Smooth muscle cell (in vitro differentiated cells): Measurements from ENCODE around the gene LGALS9B. TPM values are rescaled to one million over a fixed set of nuclear protein-coding genes. Genes with fewer than 3 reads are reported as not detected.
"Not testable (repeated sequence)": the region's sequence is repeated elsewhere in the genome, so short reads cannot be mapped to it uniquely, and the experiment has no call there.

Source experiments
- DNase-seq: peaks from one replicate; lab custom pipeline; 2025; ENCODE audit not compliant: unreplicated experiment; lab: John Stamatoyannopoulos, UW
- H2AFZ ChIP-seq: fragments of 200-600 bp; sonication (generic); 2 replicates; pipeline ENCODE4 v1.6.0; 2016; ENCODE audit warnings: antibody characterized with exemption, low read depth, mild to moderate bottlenecking
- H3F3A ChIP-seq: fragments of 200-600 bp; sonication (generic); 2 replicates; pipeline ENCODE4 v1.6.0; 2017; ENCODE audit warnings: antibody characterized with exemption, low read depth
- H3K27ac ChIP-seq: fragments of 200-600 bp; sonication (generic); 2 replicates; pipeline ENCODE4 v1.5.1; 2016; ENCODE audit warnings: low read depth, mild to moderate bottlenecking
- H3K27me3 ChIP-seq: fragments of 200-600 bp; sonication (generic); 2 replicates; pipeline ENCODE4 v1.6.1; 2016; ENCODE audit warnings: low read depth, mild to moderate bottlenecking
- H3K36me3 ChIP-seq: fragments of 200-600 bp; sonication (generic); 2 replicates; pipeline ENCODE4 v1.5.1; 2016; ENCODE audit warnings: low read depth
- H3K4me1 ChIP-seq: fragments of 200-600 bp; sonication (generic); 2 replicates; pipeline ENCODE4 v1.5.1; 2016; ENCODE audit warnings: low read depth
- H3K4me2 ChIP-seq: fragments of 200-600 bp; sonication (generic); 2 replicates; pipeline ENCODE4 v1.6.0; 2016; ENCODE audit warnings: mild to moderate bottlenecking
- H3K4me3 ChIP-seq: fragments of 200-600 bp; sonication (generic); 2 replicates; pipeline ENCODE4 v1.5.1; 2016; ENCODE audit warnings: mild to moderate bottlenecking
- H3K79me2 ChIP-seq: fragments of 200-600 bp; sonication (generic); 2 replicates; pipeline ENCODE4 v1.6.0; 2016; ENCODE audit warnings: low read depth, mild to moderate bottlenecking
- H3K9ac ChIP-seq: fragments of 200-600 bp; sonication (generic); 2 replicates; pipeline ENCODE4 v1.6.0; 2016; ENCODE audit warnings: low read depth
- H3K9me3 ChIP-seq: fragments of 200-600 bp; sonication (generic); replicated peaks from 2 replicates; pipeline ENCODE4 v1.5.1; 2016; ENCODE audit warnings: low read depth
- H4K20me1 ChIP-seq: fragments of 200-600 bp; sonication (generic); 2 replicates; pipeline ENCODE4 v1.6.0; 2016; ENCODE audit warnings: low read depth
- WGBS: methylation state at CpG from one replicate; pipeline ENCODE4 v1.1.7; 2016; ENCODE audit warnings: low lambda C conversion rate; 5-methylcytosine and 5-hydroxymethylcytosine counted together
- polyA plus RNA-seq: library from polyadenylated mRNA; unstranded; fragments of >200 nt; fragmentation: Nextera tagmentation; extraction: Ambion mirVana; gene quantifications from 2 replicates; pipeline ENCODE4 v1.2.1, GENCODE V29; 2016
- total RNA-seq: library from RNA; depleted of rRNA; stranded (reverse); fragments of >200 nt; gene quantifications from 2 replicates; pipeline ENCODE4 v1.2.3, GENCODE V29; 2014

LGALS9B gene
- total RNA-seq (0.27 and 0.90 TPM in 2 replicates), polyA plus RNA-seq (1.3 and 6.3 TPM in 2 replicates)

GRCh38 chr17:20467447-20467846, at the start of gene LGALS9B:
Gene LGALS9B, minus strand, starts transcription at chr17:20467539. Its CDS starts 69 bp downstream, at chr17:20467470.
- H3K4me1 ChIP-seq, H3F3A ChIP-seq, H3K27me3 ChIP-seq, DNase-seq, H3K36me3 ChIP-seq, H3K9ac ChIP-seq, H4K20me1 ChIP-seq, H3K9me3 ChIP-seq, H2AFZ ChIP-seq, H3K4me3 ChIP-seq, H3K27ac ChIP-seq, H3K79me2 ChIP-seq, H3K4me2 ChIP-seq: not testable (repeated sequence)
- WGBS = 100% methylated on average over 2 of the region's 4 CpGs

- WGBS = 95% methylated on average over 15 of the region's 17 CpGs
- not testable (repeated sequence) for H3K4me2 ChIP-seq, H3K9ac ChIP-seq, H3K79me2 ChIP-seq, H3K4me1 ChIP-seq, H2AFZ ChIP-seq, H3K9me3 ChIP-seq, DNase-seq, H3K27ac ChIP-seq, H3K36me3 ChIP-seq, H3F3A ChIP-seq, H3K4me3 ChIP-seq, H3K27me3 ChIP-seq, H4K20me1 ChIP-seq
These were observed 49.6 kb upstream of the LGALS9B start for GRCh38 chr17:20516986-20517385.

GRCh38 chr17:20515099-20515498, 47.8 kb upstream of the LGALS9B start:
- not testable (repeated sequence) for H3F3A ChIP-seq, H3K27me3 ChIP-seq, H4K20me1 ChIP-seq, H3K9me3 ChIP-seq, DNase-seq, H3K4me2 ChIP-seq, H3K27ac ChIP-seq, H3K36me3 ChIP-seq, H3K4me1 ChIP-seq, H3K79me2 ChIP-seq, H3K9ac ChIP-seq, H3K4me3 ChIP-seq, H2AFZ ChIP-seq
- WGBS = 76% methylated on average over 9 of the region's 10 CpGs

- not testable (repeated sequence) for H3K27me3 ChIP-seq, H3F3A ChIP-seq, H3K4me1 ChIP-seq, H3K9ac ChIP-seq, H2AFZ ChIP-seq, H3K4me3 ChIP-seq, H3K9me3 ChIP-seq, H3K27ac ChIP-seq, DNase-seq, H4K20me1 ChIP-seq, H3K79me2 ChIP-seq, H3K4me2 ChIP-seq, H3K36me3 ChIP-seq
- WGBS = no CpG with 5 or more reads among the region's 9 CpGs
These were observed 46.2 kb upstream of the LGALS9B start for GRCh38 chr17:20513539-20513938.

- H3K36me3 ChIP-seq, H3K4me3 ChIP-seq, H3K9ac ChIP-seq, H3K27me3 ChIP-seq, H3K4me2 ChIP-seq, H3K4me1 ChIP-seq, H4K20me1 ChIP-seq, H3K79me2 ChIP-seq, H3K9me3 ChIP-seq, H3K27ac ChIP-seq, H2AFZ ChIP-seq, DNase-seq, H3F3A ChIP-seq: not testable (repeated sequence)
- WGBS = no CpG with 5 or more reads among the region's 18 CpGs
These were observed 45.0 kb upstream of the LGALS9B start for GRCh38 chr17:20512378-20512777.

- no CpG with 5 or more reads among the region's 8 CpGs for WGBS
- not testable (repeated sequence) for H2AFZ ChIP-seq, H3F3A ChIP-seq, H3K36me3 ChIP-seq, H3K79me2 ChIP-seq, H3K9me3 ChIP-seq, DNase-seq, H3K4me2 ChIP-seq, H3K27me3 ChIP-seq, H3K4me3 ChIP-seq, H3K27ac ChIP-seq, H3K4me1 ChIP-seq, H3K9ac ChIP-seq, H4K20me1 ChIP-seq
These were observed 44.4 kb upstream of the LGALS9B start for GRCh38 chr17:20511778-20512177.

- not testable (repeated sequence) for H3K4me1 ChIP-seq, H4K20me1 ChIP-seq, H3K4me3 ChIP-seq, DNase-seq, H3K9me3 ChIP-seq, H3K27me3 ChIP-seq, H3F3A ChIP-seq, H3K27ac ChIP-seq, H3K9ac ChIP-seq, H3K79me2 ChIP-seq, H3K36me3 ChIP-seq, H2AFZ ChIP-seq, H3K4me2 ChIP-seq
- whole genome bisulfite sequencing = 97% methylated on average over 9 of the region's 16 CpGs
These were observed 38.0 kb upstream of the LGALS9B start for GRCh38 chr17:20505333-20505732.

GRCh38 chr17:20504388-20505066, 37.2 kb upstream of the LGALS9B start:
- not testable (repeated sequence) for DNase-seq, H3K79me2 ChIP-seq, H3K27ac ChIP-seq, H3K27me3 ChIP-seq, H3F3A ChIP-seq, H3K36me3 ChIP-seq, H2AFZ ChIP-seq, H3K4me1 ChIP-seq, H3K4me3 ChIP-seq, H3K4me2 ChIP-seq, H4K20me1 ChIP-seq, H3K9ac ChIP-seq, H3K9me3 ChIP-seq
- 60% methylated on average over 1 of the region's 11 CpGs for WGBS

- not testable (repeated sequence) for H3K9ac ChIP-seq
These were observed 34.6 kb upstream of the LGALS9B start for GRCh38 chr17:20501896-20502295.

More at GRCh38 chr17:20501896-20502295, 34.6 kb upstream of the LGALS9B start:
- DNase-seq, H3K9me3 ChIP-seq, H4K20me1 ChIP-seq, H2AFZ ChIP-seq, H3K79me2 ChIP-seq, H3F3A ChIP-seq, H3K36me3 ChIP-seq, H3K27me3 ChIP-seq, H3K4me2 ChIP-seq, H3K4me1 ChIP-seq, H3K4me3 ChIP-seq, H3K27ac ChIP-seq: not testable (repeated sequence)
- 72% methylated on average over 2 of the region's 11 CpGs for WGBS
